WTC11 (cell line): Measurements from ENCODE around the gene TNFRSF11A. TPM values are rescaled to one million over a fixed set of nuclear protein-coding genes. Genes with fewer than 3 reads are reported as not detected.

Experiments
- ATAC-seq: fragments of 200-7000 bp; cut with Tn5 transposase; 2 replicates; pipeline ENCODE4 v1.10.0; 2021; ENCODE audit warnings: mild to moderate bottlenecking, moderate library complexity
- CTCF ChIA-PET: fragments of 300-600 bp; sonication (Branson Sonifier 250); formaldehyde crosslinking; loops from one replicate; lab custom pipeline; 2021; ENCODE audit warnings: antibody characterized with exemption; lab: Charles Lee
- POLR2A ChIA-PET: fragments of 350-600 bp; sonication (Branson Sonifier 250); formaldehyde crosslinking; loops from one replicate; lab custom pipeline; 2021; ENCODE audit warnings: antibody characterized with exemption; lab: Charles Lee
- DNase-seq: peaks from one replicate; pipeline ENCODE4 v3.0.0; 2021; ENCODE audit warnings: low spot score
- H3K27ac Mint-ChIP-seq: 2 replicates; pipeline ENCODE4 v1.8.0; 2021; ENCODE audit warnings: mixed read lengths
- H3K27me3 Mint-ChIP-seq: 2 replicates; pipeline ENCODE4 v1.8.0; 2021; ENCODE audit warnings: low read depth, mild to moderate bottlenecking, moderate library complexity, mixed read lengths
- H3K36me3 Mint-ChIP-seq: 2 replicates; pipeline ENCODE4 v1.8.0; 2021; ENCODE audit warnings: mixed read lengths
- H3K4me1 Mint-ChIP-seq: 2 replicates; pipeline ENCODE4 v1.8.0; 2022; ENCODE audit warnings: mixed read lengths
- H3K4me3 Mint-ChIP-seq: 2 replicates; pipeline ENCODE4 v1.8.0; 2021; ENCODE audit warnings: mild to moderate bottlenecking, moderate library complexity, mixed read lengths
- H3K9me3 Mint-ChIP-seq: 2 replicates; pipeline ENCODE4 v1.8.0; 2021; ENCODE audit warnings: mixed read lengths
- CBFB ChIP-seq: sonication (generic); formaldehyde crosslinking; IDR thresholded peaks from 2 replicates; pipeline ENCODE4 v1.8.1; 2022; ENCODE audit warnings: mild to moderate bottlenecking, low read depth, missing genetic modification reagents
- CREB1 ChIP-seq: sonication (generic); formaldehyde crosslinking; IDR thresholded peaks from 2 replicates; pipeline ENCODE4 v1.8.0; 2023; ENCODE audit warnings: mild to moderate bottlenecking, missing genetic modification reagents
- FOXJ3 ChIP-seq: sonication (generic); formaldehyde crosslinking; IDR thresholded peaks from 2 replicates; pipeline ENCODE4 v1.9.0; 2021; ENCODE audit warnings: missing genetic modification reagents, mild to moderate bottlenecking, borderline replicate concordance
- GRHL2 ChIP-seq: fragments of 250-450 bp; sonication (Bioruptor Pico); IDR thresholded peaks from 2 replicates; pipeline ENCODE4 v1.8.0; 2022; ENCODE audit warnings: mild to moderate bottlenecking, moderate library complexity; ENCODE audit not compliant: insufficient replicate concordance, severe bottlenecking
- NFE2L1 ChIP-seq: sonication (generic); formaldehyde crosslinking; IDR thresholded peaks from 2 replicates; pipeline ENCODE4 v1.8.1; 2023; ENCODE audit warnings: missing genetic modification reagents
- SMAD4 ChIP-seq: sonication (generic); formaldehyde crosslinking; IDR thresholded peaks from 2 replicates; pipeline ENCODE4 v1.8.0; 2022; ENCODE audit warnings: mild to moderate bottlenecking, missing genetic modification reagents
- SOX15 ChIP-seq: fragments of 250-450 bp; sonication (Bioruptor Pico); IDR thresholded peaks from 2 replicates; pipeline ENCODE4 v1.9.0; 2021; ENCODE audit warnings: mild to moderate bottlenecking
- TEAD1 ChIP-seq: sonication (generic); formaldehyde crosslinking; IDR thresholded peaks from 2 replicates; pipeline ENCODE4 v1.8.0; 2022; ENCODE audit warnings: mild to moderate bottlenecking, missing genetic modification reagents
- ZNF219 ChIP-seq: sonication (generic); formaldehyde crosslinking; IDR thresholded peaks from 2 replicates; pipeline ENCODE4 v1.8.0; 2023; ENCODE audit warnings: missing genetic modification reagents, mild to moderate bottlenecking, borderline replicate concordance
- total RNA-seq: library from RNA; stranded (reverse); gene quantifications from 3 replicates; pipeline ENCODE4 v1.2.3, GENCODE V29; 2021
- TF ChIP-seq, protein P1 (sequence below): fragments of 200-600 bp; IDR thresholded peaks from 2 replicates; pipeline ENCODE4 v1.8.0; 2022; ENCODE audit warnings: antibody characterized with exemption
- TF ChIP-seq, protein P2 (sequence below): sonication (generic); formaldehyde crosslinking; IDR thresholded peaks from 2 replicates; pipeline ENCODE4 v1.8.1; 2023; ENCODE audit warnings: mild to moderate bottlenecking, missing genetic modification reagents, borderline replicate concordance
- TF ChIP-seq, protein P3 (sequence below): sonication (generic); formaldehyde crosslinking; IDR thresholded peaks from 2 replicates; pipeline ENCODE4 v1.8.1; 2023; ENCODE audit warnings: mild to moderate bottlenecking, missing genetic modification reagents, moderate library complexity
- TF ChIP-seq, protein P4 (sequence below): sonication (generic); formaldehyde crosslinking; IDR thresholded peaks from 2 replicates; pipeline ENCODE4 v1.8.0; 2022; ENCODE audit warnings: mild to moderate bottlenecking, missing genetic modification reagents
- TF ChIP-seq, protein P5 (sequence below): sonication (generic); formaldehyde crosslinking; IDR thresholded peaks from 2 replicates; pipeline ENCODE4 v1.8.1; 2022; ENCODE audit warnings: mild to moderate bottlenecking, moderate library complexity, missing genetic modification reagents
- TF ChIP-seq, protein P6 (sequence below): fragments of 250-450 bp; sonication (Bioruptor Pico); IDR thresholded peaks from 2 replicates; pipeline ENCODE4 v1.9.0; 2021; ENCODE audit warnings: mild to moderate bottlenecking

The TNFRSF11A gene
- total RNA-seq, 1 experiment from 2014 or later = 4.9 TPM

DNA sequence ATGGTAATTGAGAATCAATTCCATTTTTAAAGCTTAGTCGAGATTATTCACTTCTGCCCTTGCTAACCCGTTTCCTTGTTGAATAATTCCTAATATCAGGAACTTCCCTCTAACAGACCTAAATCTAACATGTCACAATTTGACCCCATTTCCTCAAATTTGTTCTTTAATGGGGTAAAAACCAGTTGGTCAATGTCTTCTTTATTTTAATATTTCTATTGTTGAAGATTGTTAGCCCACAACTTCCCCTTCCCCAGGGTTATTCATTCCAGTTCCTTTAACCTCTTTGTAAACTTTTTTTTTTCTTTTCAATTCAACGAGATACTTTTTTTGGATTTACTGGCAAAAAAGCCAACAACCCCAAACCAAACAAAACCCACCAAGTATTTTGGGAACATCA lies 7.3 kb downstream of the TNFRSF11A start:
- H3K4me3 Mint-ChIP-seq = no peak overlapping the region
- TF ChIP-seq ZNF219 (CRISPR knock-in tag) = no peak
- TF ChIP-seq, protein P1, sequence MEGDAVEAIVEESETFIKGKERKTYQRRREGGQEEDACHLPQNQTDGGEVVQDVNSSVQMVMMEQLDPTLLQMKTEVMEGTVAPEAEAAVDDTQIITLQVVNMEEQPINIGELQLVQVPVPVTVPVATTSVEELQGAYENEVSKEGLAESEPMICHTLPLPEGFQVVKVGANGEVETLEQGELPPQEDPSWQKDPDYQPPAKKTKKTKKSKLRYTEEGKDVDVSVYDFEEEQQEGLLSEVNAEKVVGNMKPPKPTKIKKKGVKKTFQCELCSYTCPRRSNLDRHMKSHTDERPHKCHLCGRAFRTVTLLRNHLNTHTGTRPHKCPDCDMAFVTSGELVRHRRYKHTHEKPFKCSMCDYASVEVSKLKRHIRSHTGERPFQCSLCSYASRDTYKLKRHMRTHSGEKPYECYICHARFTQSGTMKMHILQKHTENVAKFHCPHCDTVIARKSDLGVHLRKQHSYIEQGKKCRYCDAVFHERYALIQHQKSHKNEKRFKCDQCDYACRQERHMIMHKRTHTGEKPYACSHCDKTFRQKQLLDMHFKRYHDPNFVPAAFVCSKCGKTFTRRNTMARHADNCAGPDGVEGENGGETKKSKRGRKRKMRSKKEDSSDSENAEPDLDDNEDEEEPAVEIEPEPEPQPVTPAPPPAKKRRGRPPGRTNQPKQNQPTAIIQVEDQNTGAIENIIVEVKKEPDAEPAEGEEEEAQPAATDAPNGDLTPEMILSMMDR = no peak
- TF ChIP-seq, protein P2, sequence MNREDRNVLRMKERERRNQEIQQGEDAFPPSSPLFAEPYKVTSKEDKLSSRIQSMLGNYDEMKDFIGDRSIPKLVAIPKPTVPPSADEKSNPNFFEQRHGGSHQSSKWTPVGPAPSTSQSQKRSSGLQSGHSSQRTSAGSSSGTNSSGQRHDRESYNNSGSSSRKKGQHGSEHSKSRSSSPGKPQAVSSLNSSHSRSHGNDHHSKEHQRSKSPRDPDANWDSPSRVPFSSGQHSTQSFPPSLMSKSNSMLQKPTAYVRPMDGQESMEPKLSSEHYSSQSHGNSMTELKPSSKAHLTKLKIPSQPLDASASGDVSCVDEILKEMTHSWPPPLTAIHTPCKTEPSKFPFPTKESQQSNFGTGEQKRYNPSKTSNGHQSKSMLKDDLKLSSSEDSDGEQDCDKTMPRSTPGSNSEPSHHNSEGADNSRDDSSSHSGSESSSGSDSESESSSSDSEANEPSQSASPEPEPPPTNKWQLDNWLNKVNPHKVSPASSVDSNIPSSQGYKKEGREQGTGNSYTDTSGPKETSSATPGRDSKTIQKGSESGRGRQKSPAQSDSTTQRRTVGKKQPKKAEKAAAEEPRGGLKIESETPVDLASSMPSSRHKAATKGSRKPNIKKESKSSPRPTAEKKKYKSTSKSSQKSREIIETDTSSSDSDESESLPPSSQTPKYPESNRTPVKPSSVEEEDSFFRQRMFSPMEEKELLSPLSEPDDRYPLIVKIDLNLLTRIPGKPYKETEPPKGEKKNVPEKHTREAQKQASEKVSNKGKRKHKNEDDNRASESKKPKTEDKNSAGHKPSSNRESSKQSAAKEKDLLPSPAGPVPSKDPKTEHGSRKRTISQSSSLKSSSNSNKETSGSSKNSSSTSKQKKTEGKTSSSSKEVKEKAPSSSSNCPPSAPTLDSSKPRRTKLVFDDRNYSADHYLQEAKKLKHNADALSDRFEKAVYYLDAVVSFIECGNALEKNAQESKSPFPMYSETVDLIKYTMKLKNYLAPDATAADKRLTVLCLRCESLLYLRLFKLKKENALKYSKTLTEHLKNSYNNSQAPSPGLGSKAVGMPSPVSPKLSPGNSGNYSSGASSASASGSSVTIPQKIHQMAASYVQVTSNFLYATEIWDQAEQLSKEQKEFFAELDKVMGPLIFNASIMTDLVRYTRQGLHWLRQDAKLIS (CRISPR knock-in tag) = no peak
- POLR2A ChIA-PET = no interaction called here
- H3K9me3 Mint-ChIP-seq = no peaks in the 10 kb centered on the region
- H3K27me3 Mint-ChIP-seq = peaks cover 10% of the 10 kb centered on the region
- H3K27ac Mint-ChIP-seq = no peak overlapping the region
- CTCF ChIA-PET = no interaction called here
- H3K36me3 Mint-ChIP-seq = no peaks in the 10 kb centered on the region
- no peak for DNase-seq
- ATAC-seq = no peak
- peaks cover 31% of the 10 kb centered on the region for H3K4me1 Mint-ChIP-seq

DNA sequence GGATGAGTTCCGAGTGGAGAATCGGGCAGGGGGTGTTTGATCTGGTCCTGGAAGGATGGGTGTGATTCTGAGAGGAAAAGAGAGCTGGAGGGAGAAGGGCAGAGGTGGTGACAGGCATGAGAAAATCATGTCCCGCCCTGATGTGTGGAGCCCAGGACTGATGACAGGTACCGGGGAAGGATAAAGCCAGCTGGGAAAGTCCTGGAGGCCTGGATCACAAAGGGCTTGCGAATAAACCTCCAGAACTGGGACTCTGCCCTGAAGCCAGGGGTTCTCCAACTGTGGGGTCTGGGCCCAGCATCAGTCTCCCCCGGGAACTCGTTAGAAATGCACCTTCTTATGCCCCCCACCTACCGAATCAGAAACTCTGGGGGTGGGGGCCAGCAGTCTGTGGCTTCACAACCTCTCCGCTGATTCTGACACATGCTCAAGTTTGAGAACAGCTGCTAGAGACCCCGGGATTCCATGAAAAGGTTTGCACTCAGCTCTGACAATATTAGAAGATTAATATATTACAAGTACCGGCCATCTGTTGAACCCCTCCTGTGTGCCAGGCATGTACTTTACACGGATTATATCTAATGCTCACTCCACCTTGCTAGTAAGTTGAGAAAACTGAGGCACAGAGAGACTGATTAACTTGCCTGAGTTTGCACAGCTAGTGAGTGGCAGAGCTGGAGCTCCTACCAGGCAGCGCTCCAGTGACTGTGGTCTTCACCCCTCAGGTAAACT lies 8.0 kb downstream of the TNFRSF11A start:
- no peak overlapping the region for H3K4me3 Mint-ChIP-seq
- no peak for ATAC-seq
- H3K4me1 Mint-ChIP-seq = peaks cover 35% of the 10 kb centered on the region
- POLR2A ChIA-PET = interaction anchor here (0.7 kb wide), 1 partner anchor 13 kb away, joined by 3 read pairs; no protein-coding TSS in a partner anchor
- TF ChIP-seq SMAD4 (CRISPR knock-in tag) (no peak), TEAD1 (CRISPR knock-in tag) (no peak), CBFB (no peak), FOXJ3 (CRISPR knock-in tag) (no peak), NFE2L1 (CRISPR knock-in tag) (no peak), GRHL2 (CRISPR knock-in tag) (no peak), SOX15 (CRISPR knock-in tag) (no peak), CREB1 (CRISPR knock-in tag) (no peak)
- TF ChIP-seq, protein P3, sequence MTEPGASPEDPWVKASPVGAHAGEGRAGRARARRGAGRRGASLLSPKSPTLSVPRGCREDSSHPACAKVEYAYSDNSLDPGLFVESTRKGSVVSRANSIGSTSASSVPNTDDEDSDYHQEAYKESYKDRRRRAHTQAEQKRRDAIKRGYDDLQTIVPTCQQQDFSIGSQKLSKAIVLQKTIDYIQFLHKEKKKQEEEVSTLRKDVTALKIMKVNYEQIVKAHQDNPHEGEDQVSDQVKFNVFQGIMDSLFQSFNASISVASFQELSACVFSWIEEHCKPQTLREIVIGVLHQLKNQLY = no peak
- TF ChIP-seq, protein P4, sequence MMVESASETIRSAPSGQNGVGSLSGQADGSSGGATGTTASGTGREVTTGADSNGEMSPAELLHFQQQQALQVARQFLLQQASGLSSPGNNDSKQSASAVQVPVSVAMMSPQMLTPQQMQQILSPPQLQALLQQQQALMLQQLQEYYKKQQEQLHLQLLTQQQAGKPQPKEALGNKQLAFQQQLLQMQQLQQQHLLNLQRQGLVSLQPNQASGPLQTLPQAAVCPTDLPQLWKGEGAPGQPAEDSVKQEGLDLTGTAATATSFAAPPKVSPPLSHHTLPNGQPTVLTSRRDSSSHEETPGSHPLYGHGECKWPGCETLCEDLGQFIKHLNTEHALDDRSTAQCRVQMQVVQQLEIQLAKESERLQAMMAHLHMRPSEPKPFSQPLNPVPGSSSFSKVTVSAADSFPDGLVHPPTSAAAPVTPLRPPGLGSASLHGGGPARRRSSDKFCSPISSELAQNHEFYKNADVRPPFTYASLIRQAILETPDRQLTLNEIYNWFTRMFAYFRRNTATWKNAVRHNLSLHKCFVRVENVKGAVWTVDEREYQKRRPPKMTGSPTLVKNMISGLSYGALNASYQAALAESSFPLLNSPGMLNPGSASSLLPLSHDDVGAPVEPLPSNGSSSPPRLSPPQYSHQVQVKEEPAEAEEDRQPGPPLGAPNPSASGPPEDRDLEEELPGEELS (CRISPR knock-in tag) = no peak
- TF ChIP-seq, protein P5, sequence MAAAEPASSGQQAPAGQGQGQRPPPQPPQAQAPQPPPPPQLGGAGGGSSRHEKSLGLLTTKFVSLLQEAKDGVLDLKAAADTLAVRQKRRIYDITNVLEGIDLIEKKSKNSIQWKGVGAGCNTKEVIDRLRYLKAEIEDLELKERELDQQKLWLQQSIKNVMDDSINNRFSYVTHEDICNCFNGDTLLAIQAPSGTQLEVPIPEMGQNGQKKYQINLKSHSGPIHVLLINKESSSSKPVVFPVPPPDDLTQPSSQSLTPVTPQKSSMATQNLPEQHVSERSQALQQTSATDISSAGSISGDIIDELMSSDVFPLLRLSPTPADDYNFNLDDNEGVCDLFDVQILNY (CRISPR knock-in tag) = no peak
- TF ChIP-seq, protein P6, sequence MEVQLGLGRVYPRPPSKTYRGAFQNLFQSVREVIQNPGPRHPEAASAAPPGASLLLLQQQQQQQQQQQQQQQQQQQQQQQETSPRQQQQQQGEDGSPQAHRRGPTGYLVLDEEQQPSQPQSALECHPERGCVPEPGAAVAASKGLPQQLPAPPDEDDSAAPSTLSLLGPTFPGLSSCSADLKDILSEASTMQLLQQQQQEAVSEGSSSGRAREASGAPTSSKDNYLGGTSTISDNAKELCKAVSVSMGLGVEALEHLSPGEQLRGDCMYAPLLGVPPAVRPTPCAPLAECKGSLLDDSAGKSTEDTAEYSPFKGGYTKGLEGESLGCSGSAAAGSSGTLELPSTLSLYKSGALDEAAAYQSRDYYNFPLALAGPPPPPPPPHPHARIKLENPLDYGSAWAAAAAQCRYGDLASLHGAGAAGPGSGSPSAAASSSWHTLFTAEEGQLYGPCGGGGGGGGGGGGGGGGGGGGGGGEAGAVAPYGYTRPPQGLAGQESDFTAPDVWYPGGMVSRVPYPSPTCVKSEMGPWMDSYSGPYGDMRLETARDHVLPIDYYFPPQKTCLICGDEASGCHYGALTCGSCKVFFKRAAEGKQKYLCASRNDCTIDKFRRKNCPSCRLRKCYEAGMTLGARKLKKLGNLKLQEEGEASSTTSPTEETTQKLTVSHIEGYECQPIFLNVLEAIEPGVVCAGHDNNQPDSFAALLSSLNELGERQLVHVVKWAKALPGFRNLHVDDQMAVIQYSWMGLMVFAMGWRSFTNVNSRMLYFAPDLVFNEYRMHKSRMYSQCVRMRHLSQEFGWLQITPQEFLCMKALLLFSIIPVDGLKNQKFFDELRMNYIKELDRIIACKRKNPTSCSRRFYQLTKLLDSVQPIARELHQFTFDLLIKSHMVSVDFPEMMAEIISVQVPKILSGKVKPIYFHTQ (CRISPR knock-in tag) = no peak
- TF ChIP-seq, all 79 proteins: peak for 0
- Mint-ChIP-seq H3K27me3 (peaks cover 3% of the 10 kb centered on the region), H3K36me3 (no peaks in the 10 kb centered on the region), H3K27ac (no peak overlapping the region), H3K9me3 (no peaks in the 10 kb centered on the region)
- CTCF ChIA-PET = interaction anchor here (2.2 kb wide), 1 partner anchor 9 kb away, joined by 7 read pairs; the partner anchor contains the start of gene TNFRSF11A
- DNase-seq = no peak
